Caco-2 (cell line): ENCODE results near the gene USP20. TPM values are rescaled to one million over a fixed set of nuclear protein-coding genes. Genes with fewer than 3 reads are reported as not detected.

Source experiments
- BruUV-seq: library from RNA; stranded (reverse); fragments of 400-500 nt; replicated peaks from 2 replicates; lab custom pipeline; 2021; lab: Mats Ljungman, UMichigan
- CTCF ChIA-PET: fragments of 300-600 bp; sonication (Branson Sonifier 250); formaldehyde crosslinking; loops from one replicate; lab custom pipeline; 2022; ENCODE audit warnings: antibody characterized with exemption; lab: Charles Lee
- POLR2A ChIA-PET: fragments of 300-600 bp; sonication (Branson Sonifier 250); formaldehyde crosslinking; loops from one replicate; lab custom pipeline; 2022; ENCODE audit warnings: antibody characterized with exemption; lab: Charles Lee
- DNase-seq, 2 experiments: peaks; one replicate each; pipeline versions ENCODE4 v3.0.0 to v3.0.0-alpha.2; 2020 to 2022
- H3K27me3 ChIP-seq: replicated peaks from 2 replicates; pipeline ENCODE4 v1.6.0; 2011; ENCODE audit warnings: low read length; ENCODE audit not compliant: control insufficient read depth, insufficient read depth
- H3K36me3 ChIP-seq: 2 replicates; pipeline ENCODE4 v1.5.1; 2011; ENCODE audit warnings: low read length; ENCODE audit not compliant: control insufficient read depth, insufficient read depth
- H3K4me1 ChIP-seq: fragments of 250-450 bp; sonication (Bioruptor Pico); 2 replicates; pipeline ENCODE4 v1.5.1; 2020; ENCODE audit warnings: mild to moderate bottlenecking
- H3K4me3 ChIP-seq: 2 replicates; pipeline ENCODE4 v1.5.1; 2011; ENCODE audit warnings: low read depth, mild to moderate bottlenecking, control low read depth, low read length
- H3K9me3 ChIP-seq: fragments of 250-450 bp; sonication (Bioruptor Pico); 2 replicates; pipeline ENCODE4 v1.5.1; 2020; ENCODE audit warnings: mild to moderate bottlenecking, moderate library complexity
- H3K27ac Mint-ChIP-seq: one replicate; pipeline ENCODE4 v1.8.0; 2022; ENCODE audit warnings: mixed read lengths; ENCODE audit not compliant: unreplicated experiment
- H3K27me3 Mint-ChIP-seq: one replicate; pipeline ENCODE4 v1.8.0; 2022; ENCODE audit warnings: mixed read lengths; ENCODE audit not compliant: insufficient read depth, unreplicated experiment
- H3K36me3 Mint-ChIP-seq: one replicate; pipeline ENCODE4 v1.8.0; 2022; ENCODE audit warnings: mild to moderate bottlenecking, mixed read lengths; ENCODE audit not compliant: insufficient read depth, unreplicated experiment
- H3K4me1 Mint-ChIP-seq: one replicate; pipeline ENCODE4 v1.8.0; 2022; ENCODE audit warnings: low read depth, mixed read lengths; ENCODE audit not compliant: unreplicated experiment
- H3K4me3 Mint-ChIP-seq: one replicate; pipeline ENCODE4 v1.8.0; 2022; ENCODE audit warnings: mild to moderate bottlenecking, moderate library complexity, mixed read lengths; ENCODE audit not compliant: unreplicated experiment
- H3K9me3 Mint-ChIP-seq: one replicate; pipeline ENCODE4 v1.8.0; 2022; ENCODE audit warnings: mixed read lengths; ENCODE audit not compliant: unreplicated experiment
- CTCF ChIP-seq, 2 experiments: fragments of 200-600 bp in 1 of 2; IDR thresholded peaks; 1 replicate in 1 of 2; 2 replicates in 1 of 2; pipeline versions ENCODE4 v1.5.1 to v1.8.0; 2011 to 2022; ENCODE audit warnings: antibody characterized with exemption in 1 of 2, control low read depth in 1 of 2, inconsistent platforms in 1 of 2, low read depth in 1 of 2, low read length in 1 of 2, mild to moderate bottlenecking in 1 of 2, moderate library complexity in 1 of 2; ENCODE audit not compliant: insufficient read depth in 1 of 2, severe bottlenecking in 1 of 2, unreplicated experiment in 1 of 2
- intact Hi-C: fragments of 100-400 bp; cut with micrococcal nuclease; formaldehyde crosslinking; loops from one replicate; pipeline ENCODE4 v1.10.0; 2022; ENCODE audit not compliant: unreplicated experiment
- microRNA-seq: library from miRNA; unstranded; fragments of <30 nt; microRNA quantifications from one replicate; pipeline ENCODE4 v1.2.0, GENCODE V29; 2022
- total RNA-seq: library from RNA; stranded (reverse); gene quantifications from 2 replicates; pipeline ENCODE4 v1.2.3, GENCODE V29; 2022

USP20 gene
- total RNA-seq, 1 experiment from 2014 or later: 13.9 TPM

- DNase-seq: no peak
- Histone ChIP-seq H3K9me3 (no peaks in the 10 kb centered on the region), H3K4me1 (no peaks in the 10 kb centered on the region), H3K27me3 (no peaks in the 10 kb centered on the region), H3K36me3 (no peaks in the 10 kb centered on the region; the same call in 1 of the 2 replicates), H3K4me3 (no peak overlapping the region)
- CTCF ChIA-PET: no interaction called here
- Mint-ChIP-seq H3K36me3 (peaks cover 14% of the 10 kb centered on the region), H3K9me3 (no peaks in the 10 kb centered on the region), H3K4me1 (peaks cover 8% of the 10 kb centered on the region), H3K4me3 (no peak overlapping the region), H3K27me3 (no peaks in the 10 kb centered on the region), H3K27ac (no peak overlapping the region)
- TF ChIP-seq CTCF (IDR thresholded peaks at IDR 0.05; ENCODE audit: insufficient read depth in 1 of 2, low read depth in 1 of 2, low read length in 1 of 2, severe bottlenecking in 1 of 2, unreplicated experiment in 1 of 2): no peak
- intact Hi-C loops: no loop called here
- BruUV-seq: no TSS peak
- POLR2A ChIA-PET: no interaction called here
Measured at GRCh38 chr9:129929496-129930125, 94.4 kb downstream of the USP20 start.

GRCh38 chr9:129930743-129931142, 95.5 kb downstream of the USP20 start:
- no peak for TF ChIP-seq CTCF (IDR thresholded peaks at IDR 0.05; ENCODE audit: insufficient read depth in 1 of 2, low read depth in 1 of 2, low read length in 1 of 2, severe bottlenecking in 1 of 2, unreplicated experiment in 1 of 2)
- no peak overlapping the region for H3K4me3 ChIP-seq
- H3K4me1 ChIP-seq: no peaks in the 10 kb centered on the region
- CTCF ChIA-PET: no interaction called here
- no peak for DNase-seq
- no peaks in the 10 kb centered on the region for H3K27me3 ChIP-seq
- no TSS peak for BruUV-seq
- intact Hi-C loops: no loop called here
- no peaks in the 10 kb centered on the region for H3K9me3 Mint-ChIP-seq
- POLR2A ChIA-PET: no interaction called here
- peaks cover 12% of the 10 kb centered on the region for H3K36me3 Mint-ChIP-seq
- peaks cover 8% of the 10 kb centered on the region for H3K4me1 Mint-ChIP-seq
- no peaks in the 10 kb centered on the region for H3K9me3 ChIP-seq
- no peaks in the 10 kb centered on the region for H3K27me3 Mint-ChIP-seq
- no peak overlapping the region for H3K27ac Mint-ChIP-seq
- H3K36me3 ChIP-seq: no peaks in the 10 kb centered on the region
- H3K4me3 Mint-ChIP-seq: no peak overlapping the region

Small RNAs within 50 kb of the gene (microRNA-seq; reads per million reads assigned to microRNA genes)
- not detected for gene MIR6855

Other genes starting within 250 kb of the USP20 start
- not detected in 2 replicates for gene C9orf50, start 214.4 kb upstream of the USP20 start, total RNA-seq
- gene NTMT1, start 209.3 kb upstream of the USP20 start, total RNA-seq: 44.1 and 51.6 TPM in 2 replicates
- 17.4 and 18.1 TPM in 2 replicates for gene ASB6, start 193.3 kb upstream of the USP20 start, total RNA-seq
- not detected in 2 replicates for gene PRRX2, start 169.8 kb upstream of the USP20 start, total RNA-seq
- gene PTGES, start 82.4 kb upstream of the USP20 start, total RNA-seq: 4.0 and 5.6 TPM in 2 replicates
- gene TOR1B, start 32.3 kb upstream of the USP20 start, total RNA-seq: 22.8 and 28.0 TPM in 2 replicates
- 31.8 and 32.2 TPM in 2 replicates for gene TOR1A, start 11.3 kb upstream of the USP20 start, total RNA-seq
- gene C9orf78, start 183 bp upstream of the USP20 start, total RNA-seq: 38.3 and 44.1 TPM in 2 replicates
- 33.2 and 34.3 TPM in 2 replicates for gene FNBP1, start 207.7 kb downstream of the USP20 start, total RNA-seq
- gene GPR107, start 218.4 kb downstream of the USP20 start, total RNA-seq: 49.8 and 53.1 TPM in 2 replicates